Trophoblast cell (in vitro differentiated cells and primary cell): ENCODE measurements around the gene CUX1.

Source experiments
- DNase-seq, 2 donors: peaks; one replicate each; pipeline ENCODE4 v3.0.0-alpha.2; 2016
- H2AFZ ChIP-seq: 2 replicates; pipeline ENCODE4 v1.6.1; 2013; ENCODE audit warnings: low read length, moderate library complexity, mild to moderate bottlenecking; ENCODE audit not compliant: insufficient read depth, poor library complexity
- H2AK5ac ChIP-seq: 2 replicates; pipeline ENCODE4 v1.6.1; 2013; ENCODE audit warnings: mild to moderate bottlenecking, low read length
- H2BK120ac ChIP-seq: 2 replicates; pipeline ENCODE4 v1.6.1; 2013; ENCODE audit warnings: low read length, mild to moderate bottlenecking, moderate library complexity; ENCODE audit not compliant: insufficient read depth, poor library complexity
- H2BK12ac ChIP-seq: 2 replicates; pipeline ENCODE4 v1.6.1; 2013; ENCODE audit warnings: mild to moderate bottlenecking, low read length, moderate library complexity
- H2BK5ac ChIP-seq: 2 replicates; pipeline ENCODE4 v1.6.1; 2013; ENCODE audit warnings: low read length, low read depth, moderate library complexity, mild to moderate bottlenecking; ENCODE audit not compliant: poor library complexity
- H3K14ac ChIP-seq: 2 replicates; pipeline ENCODE4 v1.6.1; 2013; ENCODE audit warnings: mild to moderate bottlenecking, low read length
- H3K18ac ChIP-seq: 2 replicates; pipeline ENCODE4 v1.6.1; 2013; ENCODE audit warnings: mild to moderate bottlenecking, low read length
- H3K23ac ChIP-seq: 2 replicates; pipeline ENCODE4 v1.6.1; 2013; ENCODE audit warnings: low read length
- H3K27ac ChIP-seq: 2 replicates; pipeline ENCODE4 v1.5.1; 2013; ENCODE audit warnings: low read depth, mild to moderate bottlenecking, inconsistent platforms, low read length, moderate library complexity
- H3K27me3 ChIP-seq: 2 replicates; pipeline ENCODE4 v1.6.1; 2013; ENCODE audit warnings: inconsistent platforms, mild to moderate bottlenecking, low read length, moderate library complexity; ENCODE audit not compliant: insufficient read depth
- H3K36me3 ChIP-seq, 2 experiments: 1 replicate in 1 of 2; 2 replicates in 1 of 2; pipeline ENCODE4 v1.6.1; 2013; ENCODE audit warnings: low read length in 2 of 2, mild to moderate bottlenecking in 2 of 2, moderate library complexity in 1 of 2; ENCODE audit not compliant: insufficient read depth in 2 of 2, control insufficient read depth in 1 of 2
- H3K4ac ChIP-seq: 2 replicates; pipeline ENCODE4 v1.6.1; 2013; ENCODE audit warnings: low read depth, mild to moderate bottlenecking, low read length, moderate library complexity
- H3K4me1 ChIP-seq, 2 experiments: 1 replicate in 1 of 2; 2 replicates in 1 of 2; pipeline ENCODE4 v1.6.1; 2013; ENCODE audit warnings: low read length in 2 of 2, mild to moderate bottlenecking in 2 of 2, moderate library complexity in 1 of 2; ENCODE audit not compliant: insufficient read depth in 2 of 2, control insufficient read depth in 1 of 2
- H3K4me2 ChIP-seq: 2 replicates; pipeline ENCODE4 v1.6.1; 2013; ENCODE audit warnings: inconsistent platforms, mild to moderate bottlenecking, low read length, moderate library complexity
- H3K4me3 ChIP-seq: 2 replicates; pipeline ENCODE4 v1.5.1; 2013; ENCODE audit warnings: mild to moderate bottlenecking, low read depth, low read length, inconsistent platforms
- H3K79me1 ChIP-seq: one replicate; pipeline ENCODE4 v1.6.1; 2013; ENCODE audit warnings: low read length
- H3K79me2 ChIP-seq: 2 replicates; pipeline ENCODE4 v1.6.1; 2013; ENCODE audit warnings: low read length, mild to moderate bottlenecking; ENCODE audit not compliant: control insufficient read depth, insufficient read depth, poor library complexity
- H3K9ac ChIP-seq: 2 replicates; pipeline ENCODE4 v1.6.1; 2013; ENCODE audit warnings: mild to moderate bottlenecking, low read length
- H3K9me3 ChIP-seq: 2 replicates; pipeline ENCODE4 v1.6.1; 2013; ENCODE audit warnings: low read depth, mild to moderate bottlenecking, control low read depth, inconsistent platforms, low read length; ENCODE audit not compliant: insufficient read depth
- H4K12ac ChIP-seq: 2 replicates; pipeline ENCODE4 v1.6.1; 2013; ENCODE audit warnings: low read depth, mild to moderate bottlenecking, low read length, moderate library complexity
- H4K8ac ChIP-seq: 2 replicates; pipeline ENCODE4 v1.6.1; 2013; ENCODE audit warnings: low read depth, mild to moderate bottlenecking, low read length, moderate library complexity
- H4K91ac ChIP-seq: one replicate; pipeline ENCODE4 v1.6.1; 2013; ENCODE audit warnings: low read depth, mild to moderate bottlenecking, low read length, moderate library complexity
- WGBS: extraction: QIAGEN DNeasy Blood & Tissue Kit; methylation state at CpG from one replicate; pipeline ENCODE4 v1.1.7; 2013; ENCODE audit warnings: missing lambda C conversion rate; ENCODE audit not compliant: insufficient read length, insufficient coverage; ENCODE audit errors: extremely low coverage; 5-methylcytosine and 5-hydroxymethylcytosine counted together

The CUX1 gene

GRCh38 chr7:102120666-102121195, 303.3 kb downstream of the CUX1 start:
- Histone ChIP-seq H3K14ac (no peak overlapping the region), H4K8ac (no peak overlapping the region), H4K12ac (no peak overlapping the region), H2AFZ (no peak overlapping the region), H3K27me3 (no peaks in the 10 kb centered on the region), H3K23ac (no peak overlapping the region), H3K4ac (no peak overlapping the region), H3K4me1 (peaks cover 31 to 33% of the 10 kb centered on the region in 2 experiments), H3K79me2 (no peaks in the 10 kb centered on the region), H2BK12ac (no peak overlapping the region), H3K27ac (no peak overlapping the region), H3K9ac (no peak overlapping the region), H2BK120ac (no peak overlapping the region), H3K4me3 (no peak overlapping the region), H3K18ac (no peak overlapping the region), H3K36me3 (peaks cover 14 to 18% of the 10 kb centered on the region in 2 experiments), H3K79me1 (peaks cover 18% of the 10 kb centered on the region), H2BK5ac (no peak overlapping the region), H3K4me2 (no peak overlapping the region), H3K9me3 (no peaks in the 10 kb centered on the region), H2AK5ac (no peak overlapping the region), H4K91ac (no peak overlapping the region)
- no CpG with 5 or more reads among the region's 5 CpGs for WGBS
- peak in 1 of 2 donors; percentile 31 for DNase-seq

- no peak overlapping the region for H3K4me3 ChIP-seq
- H4K8ac ChIP-seq, result no peak overlapping the region
- no peak overlapping the region for H3K9ac ChIP-seq
- no peak overlapping the region for H3K23ac ChIP-seq
- H3K4me2 ChIP-seq, result peak overlapping the region; percentile 32
- no peak overlapping the region for H3K14ac ChIP-seq
- H3K18ac ChIP-seq, result no peak overlapping the region
- no CpG with 5 or more reads among the region's 3 CpGs for WGBS
- no peak overlapping the region for H2BK12ac ChIP-seq
- H4K91ac ChIP-seq, result peak overlapping the region; percentile 50
- DNase-seq, result peak in 1 of 2 donors; percentile 32
- no peak overlapping the region for H2AK5ac ChIP-seq
- H4K12ac ChIP-seq, result no peak overlapping the region
- peaks cover 8 to 10% of the 10 kb centered on the region in 2 experiments for H3K36me3 ChIP-seq
- peak overlapping the region; percentile 92 for H3K27ac ChIP-seq
- no peaks in the 10 kb centered on the region for H3K9me3 ChIP-seq
- H2BK120ac ChIP-seq, result peak overlapping the region; percentile 40
- H3K27me3 ChIP-seq, result no peaks in the 10 kb centered on the region
- H3K79me1 ChIP-seq, result peaks cover 18% of the 10 kb centered on the region
- no peaks in the 10 kb centered on the region for H3K79me2 ChIP-seq
- H3K4me1 ChIP-seq, result peaks cover 31 to 33% of the 10 kb centered on the region in 2 experiments
- no peak overlapping the region for H2AFZ ChIP-seq
- no peak overlapping the region for H3K4ac ChIP-seq
- H2BK5ac ChIP-seq, result no peak overlapping the region
Observed at GRCh38 chr7:102122026-102122425, 304.6 kb downstream of the CUX1 start.

- H2AK5ac ChIP-seq, result peak overlapping the region; percentile 73
- H2BK120ac ChIP-seq, result peak overlapping the region; percentile 30
- H3K4me1 ChIP-seq, result peaks cover 13 to 18% of the 10 kb centered on the region in 2 experiments
- H3K4ac ChIP-seq, result no peak overlapping the region
- H3K9ac ChIP-seq, result no peak overlapping the region
- peaks cover 5 to 8% of the 10 kb centered on the region in 2 experiments for H3K36me3 ChIP-seq
- no peaks in the 10 kb centered on the region for H3K27me3 ChIP-seq
- H3K14ac ChIP-seq, result peak overlapping the region; percentile 67
- no CpG with 5 or more reads among the region's 17 CpGs for WGBS
- H2AFZ ChIP-seq, result no peak overlapping the region
- DNase-seq, result peak; percentile 89
- no peak overlapping the region for H3K23ac ChIP-seq
- peak overlapping the region; percentile 64 for H4K91ac ChIP-seq
- no peaks in the 10 kb centered on the region for H3K79me2 ChIP-seq
- no peak overlapping the region for H3K4me2 ChIP-seq
- peak overlapping the region; percentile 51 for H4K8ac ChIP-seq
- H3K4me3 ChIP-seq, result no peak overlapping the region
- H3K18ac ChIP-seq, result peak overlapping the region; percentile 69
- H4K12ac ChIP-seq, result no peak overlapping the region
- H3K79me1 ChIP-seq, result peaks cover 11% of the 10 kb centered on the region
- peak overlapping the region; percentile 42 for H2BK5ac ChIP-seq
- peak overlapping the region; percentile 58 for H3K27ac ChIP-seq
- H2BK12ac ChIP-seq, result peak overlapping the region; percentile 79
- H3K9me3 ChIP-seq, result no peaks in the 10 kb centered on the region
Observed at GRCh38 chr7:102125127-102125596, 307.7 kb downstream of the CUX1 start.

- Histone ChIP-seq H2AK5ac (no peak overlapping the region), H3K18ac (no peak overlapping the region), H3K9me3 (no peaks in the 10 kb centered on the region), H2AFZ (no peak overlapping the region), H3K79me1 (peaks cover 4% of the 10 kb centered on the region), H3K27ac (no peak overlapping the region), H2BK12ac (no peak overlapping the region), H4K12ac (no peak overlapping the region), H3K4me3 (no peak overlapping the region), H3K4ac (no peak overlapping the region), H3K14ac (no peak overlapping the region), H4K8ac (no peak overlapping the region), H3K4me2 (no peak overlapping the region), H3K36me3 (peaks cover 5 to 8% of the 10 kb centered on the region in 2 experiments), H2BK5ac (no peak overlapping the region), H3K27me3 (no peaks in the 10 kb centered on the region), H2BK120ac (no peak overlapping the region), H3K4me1 (peaks cover 6 to 7% of the 10 kb centered on the region in 2 experiments), H3K23ac (no peak overlapping the region), H3K9ac (no peak overlapping the region), H3K79me2 (no peaks in the 10 kb centered on the region), H4K91ac (no peak overlapping the region)
- WGBS, result no CpG with 5 or more reads among the region's 11 CpGs
- no peak for DNase-seq
Observed at GRCh38 chr7:102128303-102128702, 310.9 kb downstream of the CUX1 start.
